Tibial nerve (tissue), 4 donors: ENCODE measurements around the gene SHISAL2A. TPM values are rescaled to one million over a fixed set of nuclear protein-coding genes. Genes with fewer than 3 reads are reported as not detected.

Source experiments
- DNase-seq, 2 donors: peaks; one replicate each; pipeline ENCODE4 v3.0.0-alpha.2; 2019; ENCODE audit warnings: low spot score in 2 of 2
- H3K27ac ChIP-seq, 4 donors: fragments of 200-600 bp; sonication (generic) in 3 of 4; one replicate each; pipeline ENCODE4 v1.5.1; 2017 to 2019; ENCODE audit warnings: mild to moderate bottlenecking in 1 of 4
- H3K27me3 ChIP-seq, 2 donors: fragments of 200-600 bp; sonication (generic) in 1 of 2; one replicate each; pipeline versions ENCODE4 v1.5.1 to v1.6.0; 2017 to 2019
- H3K36me3 ChIP-seq, 3 donors: fragments of 200-600 bp; sonication (generic); one replicate each; pipeline ENCODE4 v1.5.1; 2018 to 2019
- H3K4me1 ChIP-seq, 4 donors: fragments of 200-600 bp; sonication (generic) in 3 of 4; one replicate each; pipeline ENCODE4 v1.5.1; 2017 to 2019
- H3K4me3 ChIP-seq, 4 donors: fragments of 200-600 bp; sonication (generic) in 3 of 4; one replicate each; pipeline ENCODE4 v1.5.1; 2017 to 2019; ENCODE audit warnings: mild to moderate bottlenecking in 1 of 4, moderate library complexity in 1 of 4
- H3K9me3 ChIP-seq, 4 donors: fragments of 200-600 bp; sonication (generic) in 3 of 4; one replicate each; pipeline ENCODE4 v1.5.1; 2017 to 2019
- CTCF ChIP-seq, 5 experiments: fragments of 200-600 bp in 3 of 5; fragments of 450-650 bp in 2 of 5; sonication (generic) in 3 of 5; IDR thresholded peaks; one replicate each; pipeline ENCODE4 v1.5.1; 2016 to 2019; ENCODE audit warnings: antibody characterized with exemption in 5 of 5, mild to moderate bottlenecking in 3 of 5, moderate library complexity in 2 of 5
- EP300 ChIP-seq, 2 donors: sonication (generic); formaldehyde crosslinking; IDR thresholded peaks; one replicate each; pipeline ENCODE4 v1.6.1; 2017; ENCODE audit warnings: antibody characterized with exemption in 2 of 2, mild to moderate bottlenecking in 1 of 2
- POLR2A ChIP-seq, 2 donors: fragments of 450-650 bp; IDR thresholded peaks; one replicate each; pipeline ENCODE4 v1.6.1; 2017; ENCODE audit warnings: antibody characterized with exemption in 2 of 2, mild to moderate bottlenecking in 2 of 2, moderate library complexity in 2 of 2
- WGBS, 2 donors: methylation state at CpG; one replicate each; pipeline ENCODE4 v1.1.5; 2018; 5-methylcytosine and 5-hydroxymethylcytosine counted together
- total RNA-seq, 4 donors: library from RNA; depleted of rRNA; stranded (reverse); fragments of >200 nt; gene quantifications; one replicate each; pipeline ENCODE4 v1.1.0, GENCODE V29; 2016

SHISAL2A gene
- total RNA-seq, 4 donors from 2014 or later, result 1.2 to 1.9 TPM; not detected in 2

GRCh38 chr1:52667984-52668383 lies 35.0 kb downstream of the SHISAL2A start:
- TF ChIP-seq EP300 (IDR thresholded peaks at IDR 0.05) (no peak), POLR2A (IDR thresholded peaks at IDR 0.05) (no peak), CTCF (IDR thresholded peaks at IDR 0.05) (no peak)
- Histone ChIP-seq H3K9me3 (no peaks in the 10 kb centered on the region), H3K4me1 (peaks cover 0 to 5% (median 0%) of the 10 kb centered on the region in 4 donors), H3K36me3 (no peaks in the 10 kb centered on the region), H3K4me3 (no peak overlapping the region), H3K27ac (no peak overlapping the region), H3K27me3 (no peaks in the 10 kb centered on the region)
- no peak for DNase-seq
- 77 to 88% methylated on average over 3 of the region's 3 CpGs for WGBS, 2 donors

- no peak for TF ChIP-seq EP300 (IDR thresholded peaks at IDR 0.05)
- TF ChIP-seq POLR2A (IDR thresholded peaks at IDR 0.05), result no peak
- no peak for TF ChIP-seq CTCF (IDR thresholded peaks at IDR 0.05)
- DNase-seq, result no peak
- WGBS, 2 donors, result 88 to 89% methylated on average over 2 of the region's 2 CpGs
- no peaks in the 10 kb centered on the region for H3K27me3 ChIP-seq
- no peaks in the 10 kb centered on the region for H3K36me3 ChIP-seq
- peaks cover 0 to 5% (median 0%) of the 10 kb centered on the region in 4 donors for H3K4me1 ChIP-seq
- no peaks in the 10 kb centered on the region for H3K9me3 ChIP-seq
- no peak overlapping the region for H3K4me3 ChIP-seq
- H3K27ac ChIP-seq, result peak overlapping the region in 1 of 4 donors; percentile 41
Measured at GRCh38 chr1:52668711-52669110, 35.7 kb downstream of the SHISAL2A start.

DNA sequence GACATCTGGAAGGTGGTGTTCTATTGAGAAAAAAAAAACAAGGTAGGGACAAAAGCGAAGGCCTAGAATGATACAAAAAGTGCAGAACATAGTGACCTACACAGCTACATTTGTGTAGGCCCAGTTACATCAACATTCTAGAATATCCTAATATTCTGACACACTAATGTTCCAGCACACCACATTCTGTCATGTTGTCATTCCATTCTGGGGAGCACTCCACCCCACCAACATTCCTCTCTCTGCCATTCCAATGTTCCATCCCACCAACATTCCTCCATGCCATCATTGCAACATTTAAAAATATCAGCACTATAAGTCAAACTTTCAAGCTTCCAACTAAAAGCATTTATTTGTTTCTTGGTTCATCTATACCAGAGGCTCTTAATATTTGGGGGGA lies 36.7 kb downstream of the SHISAL2A start:
- Histone ChIP-seq H3K9me3 (no peaks in the 10 kb centered on the region), H3K4me1 (peaks cover 0 to 5% (median 0%) of the 10 kb centered on the region in 4 donors), H3K4me3 (no peak overlapping the region), H3K27ac (peak overlapping the region in 1 of 4 donors; percentile 44), H3K27me3 (no peaks in the 10 kb centered on the region), H3K36me3 (no peaks in the 10 kb centered on the region)
- no peak for DNase-seq
- no peak for TF ChIP-seq CTCF (IDR thresholded peaks at IDR 0.05)
- peak in 1 of 2 donors; percentile 14 for TF ChIP-seq EP300 (IDR thresholded peaks at IDR 0.05)
- TF ChIP-seq POLR2A (IDR thresholded peaks at IDR 0.05), result no peak
- WGBS, 2 donors, result 93 to 94% methylated on average over 1 of the region's 1 CpG

GRCh38 chr1:52670604-52671003 lies 37.6 kb downstream of the SHISAL2A start:
- no peak for DNase-seq
- no peaks in the 10 kb centered on the region for H3K9me3 ChIP-seq
- no peaks in the 10 kb centered on the region for H3K36me3 ChIP-seq
- no peak for TF ChIP-seq POLR2A (IDR thresholded peaks at IDR 0.05)
- no peak for TF ChIP-seq EP300 (IDR thresholded peaks at IDR 0.05)
- no peak for TF ChIP-seq CTCF (IDR thresholded peaks at IDR 0.05)
- H3K4me3 ChIP-seq, result no peak overlapping the region
- H3K27me3 ChIP-seq, result no peaks in the 10 kb centered on the region
- H3K27ac ChIP-seq, result peak overlapping the region in 1 of 4 donors; percentile 44
- WGBS, 2 donors, result 54 to 70% methylated on average over 2 of the region's 2 CpGs
- peaks cover 0 to 5% (median 0%) of the 10 kb centered on the region in 4 donors for H3K4me1 ChIP-seq

GRCh38 chr1:52672946-52673345 lies 40.0 kb downstream of the SHISAL2A start:
- H3K27me3 ChIP-seq, result no peaks in the 10 kb centered on the region
- peaks cover 0 to 16% (median 0%) of the 10 kb centered on the region in 4 donors for H3K4me1 ChIP-seq
- no peak overlapping the region for H3K4me3 ChIP-seq
- H3K27ac ChIP-seq, result no peak overlapping the region
- H3K9me3 ChIP-seq, result no peaks in the 10 kb centered on the region
- TF ChIP-seq EP300 (IDR thresholded peaks at IDR 0.05), result no peak
- TF ChIP-seq POLR2A (IDR thresholded peaks at IDR 0.05), result no peak
- no peak for TF ChIP-seq CTCF (IDR thresholded peaks at IDR 0.05)
- DNase-seq, result no peak
- 33 to 50% methylated on average over 1 of the region's 1 CpG for WGBS, 2 donors
- no peaks in the 10 kb centered on the region for H3K36me3 ChIP-seq
